Lung microvascular endothelial cell (primary cell): ENCODE measurements around the gene BRAF. TPM values are rescaled to one million over a fixed set of nuclear protein-coding genes. Genes with fewer than 3 reads are reported as not detected.
"Not testable (repeated sequence)": the region's sequence is repeated elsewhere in the genome, so short reads cannot be mapped to it uniquely, and the experiment has no call there.

ENCODE experiments used
- DNase-seq, 2 donors: peaks; one replicate each; pipeline versions ENCODE4 v3.0.0 to v3.0.0-alpha.2; 2010; ENCODE audit warnings: low read depth in 2 of 2
- total RNA-seq: library from RNA; depleted of rRNA; stranded (reverse); fragments of >200 nt; gene quantifications from 2 replicates; pipeline ENCODE4 v1.2.1, GENCODE V29; 2014

BRAF gene
- 11.6 and 20.4 TPM in 2 replicates for total RNA-seq

DNA sequence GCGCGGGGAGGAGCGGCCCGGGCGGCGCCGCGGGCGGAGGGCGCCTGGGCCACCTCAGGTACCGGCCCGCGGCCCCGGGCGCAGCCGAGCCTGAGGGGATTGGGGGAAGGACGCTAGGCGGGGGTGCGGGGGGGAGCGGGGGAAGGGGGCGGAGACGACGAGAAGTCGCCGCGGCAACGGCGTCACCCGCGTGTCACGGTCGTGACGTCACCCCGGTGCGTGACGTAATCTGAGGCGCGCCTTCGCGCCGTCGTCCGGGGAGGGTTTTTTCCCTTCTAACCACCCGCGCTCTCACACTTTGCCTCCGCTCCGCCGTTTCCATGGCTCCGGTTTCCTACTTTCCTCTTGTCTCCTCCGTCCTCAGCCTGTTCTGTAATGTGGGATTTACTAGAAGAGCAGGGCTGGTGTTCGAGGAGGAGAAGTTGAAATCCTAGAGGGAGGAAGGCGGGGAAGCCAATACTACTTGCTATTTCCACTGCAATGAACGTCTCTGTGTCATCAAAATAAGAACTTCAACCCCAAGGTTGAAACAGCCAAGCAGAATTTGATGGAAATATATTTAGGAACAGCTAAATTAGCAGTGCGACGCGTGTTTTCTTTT lies at the start of gene BRAF:
TSS of gene BRAF (minus strand) at position 109 of the 601 bp plus-strand sequence. CDS start 226 bp downstream, outside the sequence.
- peak; percentile 93 to 96 for DNase-seq

DNA sequence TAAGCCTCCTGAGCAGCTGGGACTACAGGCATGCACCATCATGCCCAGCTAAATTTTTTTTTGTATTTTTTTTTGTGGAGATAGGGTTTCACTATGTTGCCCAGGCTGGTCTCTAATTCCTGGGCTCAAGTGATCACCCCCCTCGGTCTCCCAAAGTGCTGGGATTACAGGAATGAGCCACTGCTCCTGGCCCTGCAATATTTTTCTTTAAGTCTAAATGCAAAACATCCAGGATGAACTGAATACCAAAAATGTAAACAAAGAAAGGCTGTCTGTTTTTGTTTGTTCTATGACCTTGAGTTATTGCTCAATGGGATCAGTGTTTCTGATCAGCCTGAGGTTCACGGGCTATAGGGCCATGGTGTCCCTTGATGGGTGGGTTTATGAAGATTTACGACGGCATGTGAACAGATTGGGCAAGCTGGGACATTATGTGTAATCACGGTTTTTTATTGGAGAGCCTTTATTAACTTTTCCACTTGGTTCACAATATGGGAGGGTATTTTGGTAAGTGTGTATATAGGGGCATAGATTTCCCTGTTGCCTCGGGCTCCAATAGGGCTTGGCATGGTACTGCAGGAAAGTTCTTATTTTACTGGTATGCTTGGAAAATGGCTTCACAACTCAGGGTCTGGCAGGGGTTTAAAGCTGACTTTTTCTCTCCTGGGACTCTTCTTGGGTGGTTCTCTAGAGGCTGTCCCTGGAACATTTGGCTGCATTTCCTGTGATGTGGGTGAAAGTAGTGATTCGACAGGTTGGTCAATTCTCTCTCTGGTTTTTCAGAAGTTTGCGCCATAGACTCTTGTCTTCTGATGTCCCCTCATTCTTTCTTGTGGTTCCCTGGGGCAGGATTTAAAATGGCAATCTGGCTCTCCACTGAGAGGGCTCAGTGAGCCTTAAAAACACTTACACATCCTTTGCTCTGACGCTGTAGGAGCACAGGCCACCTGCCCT lies 48.4 kb upstream of the BRAF start:
- DNase-seq, result no peak

DNA sequence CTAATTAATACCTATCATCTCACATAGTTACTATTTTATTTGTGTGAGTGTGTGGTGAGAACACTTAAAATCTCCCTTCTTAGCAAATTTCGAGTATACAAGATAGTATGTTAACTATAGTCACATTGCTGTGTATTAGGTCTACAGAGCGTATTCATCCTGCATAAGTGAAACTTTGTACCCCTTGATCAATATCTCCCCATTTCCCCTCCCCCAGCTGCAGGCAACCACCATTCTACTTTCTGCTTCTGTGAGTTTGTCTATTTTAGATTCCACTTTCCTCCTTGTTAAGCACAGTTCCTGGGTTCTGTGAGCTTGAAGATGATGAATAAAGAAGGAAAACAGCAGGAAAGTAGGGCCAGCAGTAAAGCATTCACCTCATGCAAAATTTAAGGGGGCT lies 47.6 kb upstream of the BRAF start:
- DNase-seq, result no peak

DNA sequence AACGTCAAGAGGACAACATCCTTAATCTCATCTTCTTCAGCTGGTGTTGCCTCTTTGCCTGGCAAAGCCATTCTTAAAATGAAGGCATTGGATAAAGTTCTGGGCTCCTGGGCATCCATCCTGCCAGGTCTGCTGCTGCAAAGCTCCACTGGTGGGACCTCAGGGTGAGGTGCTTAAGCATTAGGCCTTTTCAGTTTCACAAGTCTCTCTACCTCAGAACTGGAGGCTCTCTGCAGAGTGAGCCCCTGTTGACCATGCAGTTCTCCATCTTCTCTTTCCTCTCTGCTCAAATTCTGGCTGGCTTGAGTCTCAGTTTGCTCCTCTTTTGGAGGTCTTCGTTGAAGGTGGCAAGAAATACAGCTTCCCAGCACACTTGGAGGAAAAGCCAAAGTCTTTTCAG lies 42.7 kb upstream of the BRAF start:
- DNase-seq, result no peak

DNA sequence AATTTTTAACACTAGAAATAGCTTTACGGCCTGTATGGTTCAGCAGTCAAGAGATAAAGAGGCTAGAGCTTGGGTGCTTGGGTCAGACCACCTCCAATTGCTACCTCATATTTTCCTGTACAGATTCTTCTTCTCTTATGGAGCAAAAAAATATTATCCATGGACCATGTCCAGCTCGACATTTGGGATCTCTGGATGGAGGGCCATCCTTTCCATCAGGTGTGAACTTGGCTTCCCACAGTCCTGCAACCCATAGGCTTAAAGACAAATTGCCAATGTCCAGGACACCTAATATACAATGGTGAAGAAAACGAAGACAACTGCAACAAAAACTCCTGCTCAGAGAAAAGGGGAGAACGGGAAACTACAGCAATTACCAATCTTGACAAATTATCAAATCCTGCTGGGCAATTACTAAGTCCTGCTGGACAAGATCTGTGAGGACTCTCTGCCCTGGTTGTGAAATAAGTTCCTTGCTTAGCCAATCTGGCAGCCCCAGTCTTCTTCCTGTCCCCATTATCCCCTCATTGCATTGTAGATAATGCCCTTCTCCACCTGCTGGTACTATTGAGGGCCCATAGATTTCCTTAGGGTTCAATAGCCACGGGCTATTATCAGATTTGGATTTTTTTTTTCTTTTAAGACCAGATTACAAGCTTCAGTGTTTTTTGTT lies 42.0 kb upstream of the BRAF start:
- no peak for DNase-seq

DNA sequence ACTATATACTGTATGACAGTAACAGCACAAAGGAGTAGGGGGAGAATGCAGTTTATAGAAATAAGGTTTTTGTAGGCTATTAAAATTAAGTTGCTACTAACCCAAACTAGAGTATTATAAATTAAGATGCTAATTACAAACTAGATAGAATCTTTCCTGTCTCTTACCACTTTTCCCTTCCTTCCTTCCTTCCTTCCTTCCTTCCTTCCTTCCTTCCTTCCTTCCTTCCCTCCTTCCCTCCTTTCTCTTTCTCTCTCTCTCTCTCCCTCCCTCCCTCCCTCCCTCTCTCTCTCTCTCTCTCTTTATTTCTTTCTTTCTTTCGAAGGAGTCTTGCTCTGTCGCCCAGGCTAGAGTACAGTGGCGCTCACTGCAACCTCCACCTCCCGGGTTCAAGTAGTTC lies 36.4 kb upstream of the BRAF start:
- no peak for DNase-seq

DNA sequence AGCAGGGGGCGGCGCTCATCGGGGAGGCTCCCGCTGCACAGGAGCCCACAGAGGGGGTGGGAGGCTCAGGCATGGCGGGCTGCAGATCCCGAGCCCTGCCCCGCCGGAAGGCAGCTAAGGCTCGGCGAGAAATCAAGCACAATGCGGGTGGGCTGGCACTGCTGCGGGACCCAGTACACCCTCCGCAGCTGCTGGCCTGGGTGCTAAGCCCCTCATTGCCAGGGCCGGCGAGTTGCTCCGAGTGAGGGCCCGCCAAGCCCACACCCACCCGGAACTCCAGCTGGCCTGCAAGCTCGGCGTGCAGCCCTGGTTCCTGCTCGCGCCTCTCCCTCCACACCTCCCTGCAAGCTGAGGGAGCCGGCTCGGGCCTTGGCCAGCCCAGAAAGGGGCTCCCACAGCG lies 32.3 kb upstream of the BRAF start:
- DNase-seq, result not testable (repeated sequence)

DNA sequence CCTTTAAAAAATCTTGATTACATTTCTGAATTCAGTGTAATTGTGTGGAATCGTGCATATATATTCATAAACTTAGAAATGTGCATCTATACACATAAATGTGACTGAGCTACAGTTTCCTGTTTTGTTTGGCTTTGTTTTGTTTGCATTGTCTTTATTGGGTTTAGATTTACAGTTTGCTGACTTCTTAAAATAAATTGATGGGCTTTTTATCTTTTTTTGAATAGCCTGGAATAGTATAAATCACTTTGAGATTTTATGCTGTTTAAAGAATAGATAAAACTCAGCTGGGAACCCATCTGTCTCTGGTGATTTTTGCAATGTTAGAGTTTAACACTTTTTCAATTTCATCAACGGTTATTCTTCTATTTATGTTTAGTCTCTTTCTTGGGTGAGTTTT lies 21.2 kb upstream of the BRAF start:
- DNase-seq, result no peak

DNA sequence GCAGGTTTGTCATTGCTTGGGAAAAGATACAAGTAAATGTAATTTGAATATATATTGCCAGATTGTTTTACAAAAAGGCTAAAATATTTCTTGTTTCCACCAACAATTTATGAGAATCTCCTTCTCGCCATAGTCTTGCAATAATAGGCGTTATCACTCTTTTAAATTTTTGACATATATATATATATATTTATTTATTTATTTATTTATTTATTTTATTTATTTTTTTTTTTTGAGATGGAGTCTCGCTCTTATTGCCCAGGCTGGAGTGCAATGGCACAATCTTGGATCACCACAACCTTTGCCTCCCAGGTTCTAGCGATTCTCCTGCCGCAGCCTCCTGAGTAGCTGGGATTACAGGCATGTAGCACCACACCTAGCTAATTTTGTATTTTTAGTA lies 17.5 kb upstream of the BRAF start:
- not testable (repeated sequence) for DNase-seq

DNA sequence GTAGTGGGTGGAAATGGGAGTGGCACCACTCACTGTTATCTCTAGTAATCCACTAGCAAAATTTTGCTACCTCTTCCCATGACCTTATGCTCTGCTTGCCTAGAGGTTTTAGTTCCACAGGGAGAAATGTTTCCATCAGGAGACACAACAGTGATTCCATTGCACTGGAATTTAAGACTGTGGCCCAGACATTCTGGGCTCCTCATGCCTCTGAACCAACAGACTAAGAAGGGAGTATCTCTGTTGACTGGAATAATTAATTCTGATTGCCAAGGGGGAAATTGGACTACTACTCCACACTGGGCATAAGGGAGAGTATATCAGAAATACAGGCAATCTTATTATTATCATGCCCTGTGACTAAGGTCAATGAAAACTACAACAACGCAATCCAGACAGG lies 16.2 kb upstream of the BRAF start:
- no peak for DNase-seq

DNA sequence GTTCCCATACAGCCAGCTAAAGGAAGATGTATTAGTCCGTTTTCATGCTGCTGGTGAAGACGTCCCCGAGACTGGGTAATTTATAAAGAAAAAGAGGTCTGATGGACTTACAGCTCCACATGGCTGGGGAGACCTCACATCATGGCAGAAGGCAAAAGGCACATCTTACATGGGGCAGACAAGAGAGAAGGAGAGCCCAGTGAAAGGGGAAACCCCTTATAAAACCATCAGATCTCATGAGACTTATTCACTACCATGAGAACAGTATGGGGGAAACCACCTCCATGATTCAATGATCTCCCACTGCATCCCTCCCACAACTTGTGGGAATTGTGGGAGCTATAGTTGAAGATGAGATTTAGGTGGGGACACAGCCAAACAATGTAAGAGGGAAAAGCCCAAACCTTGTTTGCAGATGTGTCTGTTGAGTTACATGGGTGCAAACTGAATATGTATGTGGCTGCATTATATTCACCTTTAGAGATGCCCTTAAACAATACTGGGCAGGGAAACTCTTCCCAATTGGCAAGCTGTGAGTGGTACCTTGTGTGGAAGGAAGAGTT lies 13.1 kb upstream of the BRAF start:
- DNase-seq, result no peak

DNA sequence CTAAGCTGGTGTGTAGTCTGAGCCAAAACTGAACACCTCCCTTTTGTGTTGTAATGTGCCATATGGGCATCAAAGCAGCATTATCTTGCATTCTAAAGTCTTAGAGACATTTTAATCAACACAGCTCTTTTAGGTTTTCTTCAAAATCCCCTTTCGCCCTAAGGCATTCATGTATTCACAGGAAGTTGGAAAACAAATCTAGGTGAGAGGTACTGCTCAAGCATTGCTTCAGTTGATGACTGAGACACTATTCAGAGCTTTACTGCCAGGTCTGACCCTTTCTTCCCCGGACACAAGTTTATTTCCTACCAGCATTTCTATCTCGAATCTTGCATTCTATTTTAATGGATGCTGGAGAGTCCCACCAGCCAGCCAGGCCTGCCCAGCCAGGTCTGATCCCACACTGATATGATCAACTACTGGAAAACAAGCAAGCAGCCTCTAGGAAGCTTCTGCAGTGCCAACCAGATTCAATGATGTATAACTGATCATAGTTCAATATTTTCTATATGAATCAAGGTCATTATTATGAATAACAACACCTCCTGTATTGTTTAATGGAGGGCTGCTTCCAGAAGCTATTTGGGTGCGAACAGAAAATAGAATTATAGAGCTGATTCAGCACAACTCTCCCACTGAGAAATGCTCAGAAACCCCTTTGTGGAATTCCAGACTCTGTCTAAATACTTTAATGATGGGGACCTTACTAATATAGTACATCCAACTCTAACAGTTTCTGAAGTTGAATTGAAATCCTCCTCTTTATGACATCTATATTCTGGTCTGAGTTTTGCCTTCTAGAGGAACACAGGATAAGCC lies 4.0 kb upstream of the BRAF start:
- no peak for DNase-seq

DNA sequence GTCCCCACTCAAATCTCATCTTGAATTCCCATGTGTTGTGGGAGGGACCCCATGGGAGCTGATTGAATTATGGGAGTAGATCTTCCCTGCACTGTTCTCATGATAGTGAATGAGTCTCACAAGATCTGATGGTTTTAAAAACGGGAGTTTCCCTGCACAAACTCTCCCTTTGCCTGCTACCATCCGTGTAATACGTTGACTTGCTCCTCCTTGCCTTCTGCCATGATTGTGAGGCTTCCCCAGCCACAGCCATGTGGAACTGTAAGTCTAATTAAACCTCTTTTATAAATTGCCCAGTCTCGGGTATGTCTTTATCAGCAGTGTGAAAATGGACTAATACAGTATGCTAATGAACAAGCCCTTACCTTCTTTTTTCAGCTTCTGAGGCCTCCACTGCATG lies 3.2 kb upstream of the BRAF start:
- not testable (repeated sequence) for DNase-seq

DNA sequence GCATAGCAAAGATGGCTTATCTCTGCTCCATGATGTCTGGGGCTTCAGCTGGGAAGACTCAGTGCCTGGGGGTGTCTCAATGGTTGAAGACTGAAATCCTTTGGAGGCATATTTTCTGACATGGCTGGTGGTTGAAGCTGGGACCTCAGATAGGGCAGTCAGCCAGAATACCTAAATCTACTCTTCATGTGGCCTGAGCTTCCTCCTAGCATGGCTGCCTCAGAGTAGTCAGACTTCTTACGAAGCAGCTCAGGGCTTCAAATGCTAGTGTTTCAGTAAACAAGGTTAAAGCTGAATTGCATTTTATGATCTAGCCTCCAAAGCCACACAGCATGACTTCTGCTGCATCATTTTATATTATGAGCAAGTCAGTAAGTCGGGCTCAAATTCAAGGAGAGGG lies 2.6 kb upstream of the BRAF start:
- DNase-seq, result no peak

DNA sequence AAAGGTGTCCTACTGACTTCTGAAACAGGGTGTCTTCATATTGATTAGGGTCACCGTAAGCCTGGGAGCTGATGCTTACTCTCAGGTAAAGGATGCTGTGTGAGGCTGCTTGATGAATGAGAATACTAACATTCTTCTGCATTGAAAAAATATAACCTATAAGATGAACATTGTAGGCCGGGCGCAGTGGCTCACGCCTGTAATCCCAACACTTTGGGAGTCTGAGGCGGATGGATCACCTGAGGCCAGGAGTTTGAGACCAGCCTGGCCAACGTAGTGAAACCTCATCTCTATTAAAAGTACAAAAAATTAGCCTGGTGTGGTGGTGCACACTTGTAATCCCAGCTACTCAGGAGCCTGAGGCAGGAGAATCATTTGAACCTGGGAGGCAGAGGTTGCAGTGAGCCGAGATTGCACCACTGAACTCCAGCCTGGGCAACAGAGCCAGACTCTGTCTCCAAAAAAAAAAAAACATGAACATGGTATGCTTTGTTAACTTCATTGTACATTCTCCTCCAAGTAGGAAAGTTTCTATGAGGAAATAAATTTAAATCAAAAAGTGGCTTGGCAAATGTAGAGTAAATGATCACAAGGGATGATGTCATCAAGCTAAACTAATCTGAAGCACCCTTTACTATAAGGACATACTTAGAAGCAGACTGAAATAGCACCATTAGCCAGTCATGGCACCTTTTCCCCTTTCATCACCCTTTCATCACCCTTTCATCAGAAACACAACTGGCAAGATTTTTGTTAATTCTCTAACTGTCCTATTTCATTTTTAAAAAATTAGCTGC lies 1.5 kb upstream of the BRAF start:
- DNase-seq, result no peak

DNA sequence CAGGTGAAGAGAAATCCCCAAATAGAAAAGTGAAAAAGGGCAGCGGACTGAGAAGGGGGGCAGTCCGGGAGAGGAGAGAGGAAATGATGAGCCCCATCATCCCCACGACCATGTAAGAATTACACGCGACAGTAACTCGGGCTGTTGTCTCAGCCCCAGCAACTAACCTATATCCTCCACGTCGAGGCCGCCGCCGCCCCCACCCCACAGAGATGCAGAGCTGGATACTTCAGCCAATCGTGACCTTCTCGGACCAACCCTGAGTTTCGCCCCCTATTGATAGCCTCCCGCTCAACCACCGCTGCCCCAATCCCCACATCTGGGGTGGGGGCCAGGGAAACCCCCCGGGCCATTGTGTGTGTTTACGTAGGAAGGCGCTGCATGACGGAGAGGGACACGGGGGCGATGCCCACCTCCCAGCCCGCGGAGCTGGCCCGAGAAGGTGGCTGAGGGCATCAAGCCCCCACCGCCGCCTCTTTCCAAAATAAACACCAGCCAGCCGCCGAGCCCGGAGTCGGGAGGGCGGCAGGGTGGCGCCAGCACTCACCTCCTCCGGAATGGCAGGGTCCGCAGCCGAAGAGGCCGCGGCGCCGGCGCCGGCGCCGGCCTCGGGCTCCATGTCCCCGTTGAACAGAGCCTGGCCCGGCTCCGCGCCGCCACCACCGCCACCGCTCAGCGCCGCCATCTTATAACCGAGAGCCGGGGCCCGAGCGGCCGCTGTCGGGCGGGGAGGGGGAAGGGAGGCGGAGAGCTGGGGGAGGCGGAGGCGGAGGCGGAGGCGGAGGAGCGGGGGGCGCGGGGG lies 509 bp downstream of the BRAF start:
- peak; percentile 79 to 81 for DNase-seq

DNA sequence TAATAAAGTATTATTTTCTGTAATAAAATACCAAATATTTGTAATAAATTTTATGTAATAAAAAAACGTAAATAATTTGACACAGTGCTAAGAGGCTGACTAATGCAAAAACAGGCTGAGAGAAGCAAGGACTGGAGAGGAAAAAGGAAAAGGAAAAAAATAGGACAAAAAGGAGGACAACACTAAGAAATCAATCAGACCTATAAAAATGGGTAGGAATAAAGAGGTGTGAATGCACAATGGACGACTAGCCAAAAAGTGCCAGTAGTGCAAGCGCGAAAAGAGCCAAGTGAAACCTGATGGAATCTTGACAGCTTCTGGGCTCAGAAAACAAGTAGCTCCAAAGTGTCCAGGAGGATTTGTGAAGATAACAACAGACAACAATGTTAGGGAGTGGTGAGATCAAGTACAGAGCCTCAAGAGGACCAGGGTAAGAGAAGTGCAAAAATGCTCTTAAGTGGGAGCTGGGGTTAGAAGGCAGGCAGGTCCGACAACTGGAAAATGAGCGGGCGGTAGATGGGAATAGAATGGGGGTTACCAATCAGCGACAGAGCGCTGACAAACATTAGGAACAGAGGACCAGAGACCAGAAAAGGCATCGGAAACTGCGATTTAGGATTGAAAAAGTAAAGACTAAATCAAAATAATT lies 1.2 kb downstream of the BRAF start:
- DNase-seq, result peak; percentile 22 to 31

DNA sequence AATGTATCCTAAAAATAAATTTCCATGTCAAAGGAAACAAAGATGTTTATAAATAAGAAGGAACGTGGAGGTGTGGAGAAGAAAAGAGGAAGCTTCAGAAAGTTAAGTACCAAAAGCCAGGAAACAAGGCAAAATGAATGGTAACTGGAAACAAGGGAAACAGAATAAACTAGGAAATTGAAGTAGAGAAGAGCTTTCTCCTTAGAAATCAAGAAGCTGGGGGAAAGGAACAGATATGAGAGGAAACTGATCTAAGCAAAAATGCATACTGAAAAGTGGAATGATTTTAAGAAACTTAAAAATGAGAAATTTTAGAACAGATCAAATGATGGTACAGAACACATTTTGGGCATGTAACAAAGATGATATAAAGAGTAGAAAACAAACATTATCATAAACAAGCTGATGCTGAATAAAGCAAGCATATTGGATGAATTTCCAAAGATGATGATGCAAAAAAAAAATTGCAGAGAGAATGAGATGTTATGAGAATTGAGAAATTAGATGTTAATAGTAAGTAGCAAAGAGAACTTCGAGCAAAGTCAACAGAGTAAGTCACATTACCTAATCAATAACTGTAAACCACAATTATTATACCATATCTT lies 1.9 kb downstream of the BRAF start:
- DNase-seq, result peak in 1 of 2 donors; percentile 4

DNA sequence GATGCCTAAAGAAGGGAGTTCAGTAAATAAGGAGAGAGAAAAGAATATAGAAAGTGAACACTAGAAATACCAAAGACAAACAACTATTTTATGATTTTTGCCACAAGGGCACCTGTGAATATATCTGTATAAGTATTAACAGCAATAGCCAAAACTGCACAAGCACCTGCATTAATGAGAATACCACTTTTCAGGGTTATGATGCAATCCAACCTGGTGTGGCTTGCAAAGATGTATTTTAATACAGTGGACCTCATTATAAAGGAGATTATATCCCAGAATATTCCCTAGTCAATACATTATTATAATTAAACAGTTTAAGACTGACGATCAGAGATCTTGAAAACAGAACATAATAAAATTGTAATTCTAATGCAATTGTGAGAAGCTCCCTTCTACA lies 4.0 kb downstream of the BRAF start:
- no peak for DNase-seq
